ENCODE results near the gene HK2. TPM values are rescaled to one million over a fixed set of nuclear protein-coding genes. Genes with fewer than 3 reads are reported as not detected.
"Not testable (repeated sequence)": the region's sequence is repeated elsewhere in the genome, so short reads cannot be mapped to it uniquely, and the experiment has no call there.

The HK2 gene
- total and polyA plus RNA-seq, 12 donors = 3.4 to 43.4 (median 13.1) TPM

GRCh38 chr2:74854401-74854800 lies 20.5 kb downstream of the HK2 start:
- DNase-seq (no peak), ATAC-seq (no peak)
- no peak for TF ChIP-seq CTCF (IDR thresholded peaks at IDR 0.05)
- Histone ChIP-seq H3K27me3 (no peaks in the 10 kb centered on the region), H3K9me3 (no peaks in the 10 kb centered on the region), H3K36me3 (peaks cover 0 to 37% (median 0%) of the 10 kb centered on the region in 9 donors), H3K27ac (no peak overlapping the region), H3K4me1 (peaks cover 0 to 35% (median 9%) of the 10 kb centered on the region in 9 donors), H3K4me3 (no peak overlapping the region)
- WGBS, 2 donors = 93 to 96% methylated on average over 4 of the region's 4 CpGs
- intact Hi-C loops (cut with DNase I) = no loop called here

GRCh38 chr2:74855114-74855707 lies 21.3 kb downstream of the HK2 start:
- WGBS, 2 donors = 97 to 98% methylated on average over 16 of the region's 16 CpGs
- DNase-seq; H3K4me3 ChIP-seq; H3K9me3 ChIP-seq; H3K27ac ChIP-seq; H3K27me3 ChIP-seq; ATAC-seq; intact Hi-C loops (cut with DNase I): not testable (repeated sequence)
- H3K36me3 ChIP-seq = peaks cover 0 to 37% (median 0%) of the 10 kb centered on the region in 9 donors
- H3K4me1 ChIP-seq = peaks cover 0 to 27% (median 3%) of the 10 kb centered on the region in 9 donors

GRCh38 chr2:74856004-74856578 lies 22.2 kb downstream of the HK2 start:
- no peak overlapping the region for H3K27ac ChIP-seq
- ATAC-seq = peak in 2 of 8 donors; percentile 35 to 43
- intact Hi-C loops (cut with DNase I) = no loop called here
- TF ChIP-seq CTCF (IDR thresholded peaks at IDR 0.05) = no peak
- WGBS, 2 donors = 50 to 56% methylated on average over 10 of the region's 10 CpGs
- H3K27me3 ChIP-seq = no peaks in the 10 kb centered on the region
- H3K4me1 ChIP-seq = peaks cover 0 to 18% (median 0%) of the 10 kb centered on the region in 9 donors
- H3K9me3 ChIP-seq = no peaks in the 10 kb centered on the region
- DNase-seq = no peak
- H3K4me3 ChIP-seq = no peak overlapping the region
- peaks cover 0 to 37% (median 0%) of the 10 kb centered on the region in 9 donors for H3K36me3 ChIP-seq

GRCh38 chr2:74856599-74856998 lies 22.7 kb downstream of the HK2 start:
- peaks cover 0 to 37% (median 0%) of the 10 kb centered on the region in 9 donors for H3K36me3 ChIP-seq
- WGBS, 2 donors = 94% methylated on average over 5 of the region's 5 CpGs
- no peak for TF ChIP-seq CTCF (IDR thresholded peaks at IDR 0.05)
- no peaks in the 10 kb centered on the region for H3K9me3 ChIP-seq
- H3K27ac ChIP-seq = no peak overlapping the region
- no peak overlapping the region for H3K4me3 ChIP-seq
- intact Hi-C loops (cut with DNase I) = no loop called here
- no peak for DNase-seq
- no peaks in the 10 kb centered on the region for H3K27me3 ChIP-seq
- ATAC-seq = no peak
- H3K4me1 ChIP-seq = peaks cover 0 to 15% (median 0%) of the 10 kb centered on the region in 9 donors

GRCh38 chr2:74857215-74857614 lies 23.3 kb downstream of the HK2 start:
- intact Hi-C loops (cut with DNase I) = no loop called here
- Histone ChIP-seq H3K27ac (no peak overlapping the region), H3K4me3 (no peak overlapping the region), H3K9me3 (no peaks in the 10 kb centered on the region), H3K36me3 (peaks cover 0 to 37% (median 0%) of the 10 kb centered on the region in 9 donors), H3K4me1 (peaks cover 0 to 9% (median 0%) of the 10 kb centered on the region in 9 donors), H3K27me3 (no peaks in the 10 kb centered on the region)
- no peak for TF ChIP-seq CTCF (IDR thresholded peaks at IDR 0.05)
- ATAC-seq = no peak
- no peak for DNase-seq
- WGBS, 2 donors = 95% methylated on average over 4 of the region's 4 CpGs

Measured in heart right ventricle (tissue), 16 donors.